Epithelial cell of proximal tubule (primary cell): ENCODE results near the gene COL8A1. TPM values are rescaled to one million over a fixed set of nuclear protein-coding genes. Genes with fewer than 3 reads are reported as not detected.

Source experiments
- DNase-seq: peaks from one replicate; pipeline ENCODE4 v3.0.0-alpha.2; 2011; ENCODE audit warnings: low read depth
- H3K4me3 ChIP-seq: 2 replicates; pipeline ENCODE4 v1.5.1; 2011; ENCODE audit warnings: low read depth, mild to moderate bottlenecking, low read length
- CTCF ChIP-seq: conservative IDR thresholded peaks from 2 replicates; pipeline ENCODE4 v1.5.1; 2012; ENCODE audit warnings: low read depth, mild to moderate bottlenecking, low read length
- total RNA-seq: library from RNA; depleted of rRNA; stranded (reverse); fragments of >200 nt; gene quantifications from 2 replicates; pipeline ENCODE4 v1.2.3, GENCODE V29; 2015

The COL8A1 gene
- total RNA-seq, 1 donor from 2014 or later = 60.5 TPM

DNA sequence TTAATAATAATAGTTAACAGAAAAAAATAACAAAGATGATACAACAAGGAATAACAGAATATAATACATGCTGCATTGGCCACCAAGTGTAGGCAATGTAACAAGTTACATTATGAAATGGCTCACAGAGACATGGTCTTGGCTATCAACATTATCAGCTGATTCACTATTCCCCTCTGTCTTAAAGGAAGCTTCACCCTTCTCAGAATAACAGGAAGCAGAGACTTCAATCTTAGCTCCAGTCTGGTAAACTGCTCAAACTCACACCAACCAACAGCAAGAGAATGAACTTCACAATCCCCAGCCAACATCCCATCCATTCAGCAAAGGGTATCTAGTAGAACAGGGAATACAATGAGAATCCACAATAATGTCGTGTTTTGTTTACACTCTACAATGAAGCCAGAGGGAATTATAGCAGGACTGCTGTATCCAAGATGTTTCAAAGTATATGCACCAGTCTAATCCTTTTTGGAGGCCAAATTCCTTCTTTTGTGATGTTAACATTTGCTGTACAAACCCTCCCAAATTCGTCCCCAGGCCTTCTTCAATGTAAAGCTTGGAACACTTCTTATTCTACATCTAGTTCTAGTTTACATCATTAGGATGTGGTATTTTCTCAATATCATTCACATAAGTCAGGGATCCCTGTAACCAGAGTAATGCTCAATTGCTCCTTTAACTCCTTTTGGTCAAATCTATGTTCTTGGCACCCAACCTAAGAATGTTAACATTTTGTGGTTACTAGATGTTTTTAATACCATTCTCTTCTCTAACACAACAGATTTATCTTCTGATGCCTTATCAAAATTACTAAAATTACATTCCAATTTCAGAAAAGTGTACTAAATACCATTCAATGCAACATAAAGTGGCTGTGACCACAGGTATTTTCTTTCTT, 126.9 kb downstream of the COL8A1 start:
- no peak for DNase-seq
- no peak overlapping the region for H3K4me3 ChIP-seq
- TF ChIP-seq CTCF = no peak

DNA sequence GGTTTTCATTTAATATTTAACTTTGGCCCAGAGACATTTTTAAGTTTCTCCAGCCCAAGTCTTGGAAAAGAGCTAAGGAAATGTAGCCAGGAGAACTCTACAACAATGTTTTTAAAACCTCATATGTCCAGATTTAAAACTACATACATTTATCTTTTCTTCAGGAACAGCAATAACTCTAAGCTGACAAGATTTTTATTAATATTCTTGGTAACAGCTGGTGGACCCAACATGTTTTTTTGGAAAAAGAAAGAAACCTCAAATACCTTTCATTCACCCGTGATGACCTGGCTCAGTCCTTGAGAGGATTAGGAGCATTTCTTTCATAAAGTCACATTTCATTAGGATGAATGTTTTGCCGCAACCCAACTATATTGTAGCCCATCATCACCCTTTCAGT, 128.9 kb downstream of the COL8A1 start:
- no peak for TF ChIP-seq CTCF
- DNase-seq = no peak
- H3K4me3 ChIP-seq = no peak overlapping the region

DNA sequence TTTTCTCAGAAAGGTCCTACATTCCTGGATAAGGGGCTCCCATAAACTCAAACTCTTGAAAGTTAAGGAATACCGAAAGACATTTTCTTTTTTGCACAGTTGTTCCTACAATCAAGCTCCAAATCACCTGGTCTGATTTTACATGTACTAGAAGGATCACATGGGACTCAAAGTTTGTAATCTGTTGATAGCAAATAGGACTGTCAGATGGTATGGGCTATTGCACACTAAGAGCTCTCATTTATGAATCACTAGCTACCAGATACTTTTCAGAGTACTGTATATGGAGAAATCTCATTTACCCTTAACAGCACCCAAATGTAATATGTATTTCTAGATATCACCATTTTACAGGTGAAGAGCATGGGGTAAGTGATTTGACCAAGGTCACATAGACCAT, 129.7 kb downstream of the COL8A1 start:
- TF ChIP-seq CTCF = no peak
- no peak for DNase-seq
- no peak overlapping the region for H3K4me3 ChIP-seq

- TF ChIP-seq CTCF = no peak
- no peak for DNase-seq
These were observed 130.6 kb downstream of the COL8A1 start for GRCh38 chr3:99768808-99769501.

DNA sequence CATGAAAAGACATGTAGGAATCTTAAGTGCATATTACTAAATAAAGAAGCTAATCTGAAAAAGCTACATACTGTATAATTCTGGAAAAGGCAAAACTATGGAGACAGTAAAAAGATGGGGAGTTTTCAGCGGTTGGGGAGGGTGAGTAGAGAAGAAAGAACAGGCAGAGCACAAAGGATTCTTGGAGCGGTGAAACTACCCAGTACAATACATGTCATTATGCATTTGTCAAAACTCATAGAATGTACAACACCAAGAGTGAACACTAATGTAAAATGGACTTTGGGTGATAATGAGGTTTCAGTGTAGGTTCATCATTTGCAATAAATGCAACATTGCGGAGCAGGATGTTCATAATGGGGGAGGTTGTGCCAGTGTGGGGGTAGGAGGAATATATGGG, 133.8 kb downstream of the COL8A1 start:
- DNase-seq = no peak
- H3K4me3 ChIP-seq = no peak overlapping the region
- TF ChIP-seq CTCF = no peak

More at GRCh38 chr3:99768808-99769501, 130.6 kb downstream of the COL8A1 start:
- no peak overlapping the region for H3K4me3 ChIP-seq

DNA sequence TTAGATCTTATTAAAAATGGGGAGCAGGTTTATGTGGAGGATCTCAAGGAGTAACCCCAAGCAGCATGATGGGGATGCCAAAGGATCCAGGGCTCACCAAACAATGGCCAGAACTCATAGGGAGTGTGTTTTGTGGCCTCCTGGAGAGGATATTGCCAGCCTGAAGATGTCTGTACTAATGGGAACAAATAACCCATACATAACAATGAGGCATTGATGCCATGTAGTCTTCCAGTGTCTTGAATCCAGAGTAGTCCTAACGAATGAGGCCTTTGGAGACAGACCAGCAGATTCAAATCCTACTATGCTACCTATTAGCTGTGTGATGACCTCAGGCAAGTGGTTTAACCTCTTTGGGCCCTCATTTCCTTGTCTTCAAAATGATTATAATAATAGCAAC, 134.3 kb downstream of the COL8A1 start:
- TF ChIP-seq CTCF = no peak
- no peak overlapping the region for H3K4me3 ChIP-seq
- no peak for DNase-seq
